ENCODE results near the gene ZNF679. TPM values are rescaled to one million over a fixed set of nuclear protein-coding genes. Genes with fewer than 3 reads are reported as not detected.

ZNF679 gene
- polyA plus RNA-seq, 2 of the 4 experiments (the other 2 are of a cell fraction), result not detected

- no peak for FAIRE-seq
- CTCF ChIA-PET, result no interaction called here
Measured at GRCh38 chr7:64187408-64187807, 40.9 kb upstream of the ZNF679 start.

GRCh38 chr7:64192148-64192704 is 36.0 kb upstream of the ZNF679 start:
- WGBS (ENCODE audit: missing lambda C conversion rate), result 34% methylated on average over 11 of the region's 24 CpGs
- ATAC-seq, result no peak

More at GRCh38 chr7:64187408-64187807, 40.9 kb upstream of the ZNF679 start:
- no peak for TF ChIP-seq HEYL (CRISPR knock-in tag; IDR thresholded peaks at IDR 0.05)
- TF ChIP-seq NFE2L2 (conservative IDR thresholded peaks at IDR 0.05; ENCODE audit: low read length), result no peak
- POLR2A ChIA-PET, result no interaction called here
- Histone ChIP-seq H3K4me2 (no peak overlapping the region), H3K27ac (no peak overlapping the region), H3K9me3 (peaks cover 11% of the 10 kb centered on the region; the same call in 2 of the 3 replicates), H3K4me1 (no peaks in the 10 kb centered on the region), H3K4me3 (no peak overlapping the region)
- 0% methylated on average over 3 of the region's 3 CpGs for WGBS (ENCODE audit: missing lambda C conversion rate)
- no peak for DNase-seq (ENCODE audit: low read depth in 1 of 2, low spot score in 1 of 2)
- no peak for ATAC-seq

GRCh38 chr7:64192775-64193174 is 35.5 kb upstream of the ZNF679 start:
- WGBS (ENCODE audit: missing lambda C conversion rate), result 8% methylated on average over 2 of the region's 8 CpGs
- H3K4me1 ChIP-seq, result no peaks in the 10 kb centered on the region
- FAIRE-seq, result no peak
- no peak for ATAC-seq
- POLR2A ChIA-PET, result no interaction called here
- DNase-seq (ENCODE audit: low read depth in 1 of 2, low spot score in 1 of 2), result no peak
- CTCF ChIA-PET, result interaction anchor here (0.5 to 1.2 kb wide), 3 partner anchors 14 to 189 kb away, joined by 3 to 4 read pairs (median 3); no protein-coding TSS in a partner anchor
- peaks cover 14% of the 10 kb centered on the region; the same call in 2 of the 3 replicates for H3K9me3 ChIP-seq
- H3K4me2 ChIP-seq, result no peak overlapping the region
- no peak overlapping the region for H3K4me3 ChIP-seq
- H3K27ac ChIP-seq, result no peak overlapping the region
- TF ChIP-seq CTCF (IDR thresholded peaks at IDR 0.05), result no peak
- no peak for TF ChIP-seq POLR2A (IDR thresholded peaks at IDR 0.05; ENCODE audit: low read length)
- TF ChIP-seq SMC3 (IDR thresholded peaks at IDR 0.05), result no peak
- TF ChIP-seq ZSCAN20 (CRISPR knock-in tag; IDR thresholded peaks at IDR 0.05), result no peak
- TF ChIP-seq POLR2AphosphoS2 (conservative IDR thresholded peaks at IDR 0.05; ENCODE audit: low read length), result no peak
- no peak for TF ChIP-seq HES2 (IDR thresholded peaks at IDR 0.05)
- no peak for TF ChIP-seq MAFK (IDR thresholded peaks at IDR 0.05; ENCODE audit: partially characterized antibody)
- TF ChIP-seq NFE2L2 (conservative IDR thresholded peaks at IDR 0.05; ENCODE audit: low read length), result no peak
- TF ChIP-seq REST (IDR thresholded peaks at IDR 0.05), result no peak
- TF ChIP-seq MAX (IDR thresholded peaks at IDR 0.05), result no peak
- TF ChIP-seq CEBPB (IDR thresholded peaks at IDR 0.05), result no peak

More at GRCh38 chr7:64192148-64192704, 36.0 kb upstream of the ZNF679 start:
- ChIA-PET POLR2A (no interaction called here), CTCF (interaction anchor here (1.2 kb wide), 1 partner anchor 13 kb away, joined by 3 read pairs; no protein-coding TSS in a partner anchor)
- H3K27ac ChIP-seq, result no peak overlapping the region
- H3K4me1 ChIP-seq, result no peaks in the 10 kb centered on the region
- H3K4me3 ChIP-seq, result no peak overlapping the region
- FAIRE-seq (no peak), DNase-seq (ENCODE audit: low read depth in 1 of 2, low spot score in 1 of 2) (no peak)
- no peak overlapping the region for H3K4me2 ChIP-seq
- TF ChIP-seq EHF (CRISPR knock-in tag; IDR thresholded peaks at IDR 0.05) (no peak), EP300 (IDR thresholded peaks at IDR 0.05) (no peak), MAZ (IDR thresholded peaks at IDR 0.05; ENCODE audit: borderline replicate concordance, low read depth, low read length) (no peak), KDM5A (IDR thresholded peaks at IDR 0.05) (no peak), TFCP2L1 (CRISPR knock-in tag; IDR thresholded peaks at IDR 0.05) (no peak), REST (IDR thresholded peaks at IDR 0.05) (no peak), POLR2A (IDR thresholded peaks at IDR 0.05; ENCODE audit: low read length) (no peak), TP53 (CRISPR knock-in tag; IDR thresholded peaks at IDR 0.05) (no peak), MAFK (IDR thresholded peaks at IDR 0.05; ENCODE audit: partially characterized antibody) (no peak), CHD2 (IDR thresholded peaks at IDR 0.05; ENCODE audit: low read length, partially characterized antibody) (no peak), USF2 (IDR thresholded peaks at IDR 0.05) (no peak)
- peaks cover 14% of the 10 kb centered on the region; the same call in 2 of the 3 replicates for H3K9me3 ChIP-seq

Data from A549 (cell line).